MCF 10A (cell line): ENCODE data around the gene TBX6. TPM values are rescaled to one million over a fixed set of nuclear protein-coding genes. Genes with fewer than 3 reads are reported as not detected.

Experiments used
- BruUV-seq: library from RNA; stranded (reverse); fragments of 400-500 nt; replicated peaks from 2 replicates; lab custom pipeline; 2021; lab: Mats Ljungman, UMichigan
- CTCF ChIA-PET: fragments of 300-600 bp; sonication (Branson Sonifier 250); formaldehyde crosslinking; extraction: SDS; loops from one replicate; lab custom pipeline; 2021; ENCODE audit warnings: antibody characterized with exemption, inconsistent platforms; lab: Yijun Ruan, JAX
- POLR2A ChIA-PET: fragments of 300-600, 350-650 bp; sonication (Branson Sonifier 250); formaldehyde crosslinking; extraction: SDS; loops from one replicate; lab custom pipeline; 2020; ENCODE audit warnings: antibody characterized with exemption, inconsistent platforms; lab: Yijun Ruan, JAX
- DNase-seq: peaks from one replicate; pipeline ENCODE4 v3.0.0-alpha.2; 2018; ENCODE audit not compliant: unreplicated experiment
- H3K27ac Mint-ChIP-seq: one replicate; pipeline ENCODE4 v1.8.0; 2022; ENCODE audit warnings: mild to moderate bottlenecking, low read depth, mixed read lengths; ENCODE audit not compliant: unreplicated experiment
- H3K27me3 Mint-ChIP-seq: one replicate; pipeline ENCODE4 v1.8.0; 2022; ENCODE audit warnings: mixed read lengths; ENCODE audit not compliant: insufficient read depth, unreplicated experiment
- H3K36me3 Mint-ChIP-seq: one replicate; pipeline ENCODE4 v1.8.0; 2022; ENCODE audit warnings: mild to moderate bottlenecking, moderate library complexity, mixed read lengths; ENCODE audit not compliant: insufficient read depth, unreplicated experiment
- H3K4me1 Mint-ChIP-seq: one replicate; pipeline ENCODE4 v1.8.0; 2022; ENCODE audit warnings: mixed read lengths; ENCODE audit not compliant: insufficient read depth, unreplicated experiment
- H3K4me3 Mint-ChIP-seq: one replicate; pipeline ENCODE4 v1.8.0; 2022; ENCODE audit warnings: mild to moderate bottlenecking, moderate library complexity, mixed read lengths; ENCODE audit not compliant: unreplicated experiment
- H3K9me3 Mint-ChIP-seq: one replicate; pipeline ENCODE4 v1.8.0; 2022; ENCODE audit warnings: mixed read lengths; ENCODE audit not compliant: unreplicated experiment
- CTCF ChIP-seq: fragments of 200-600 bp; IDR thresholded peaks from one replicate; pipeline ENCODE4 v1.8.0; 2022; ENCODE audit warnings: antibody characterized with exemption, mild to moderate bottlenecking; ENCODE audit not compliant: unreplicated experiment
- intact Hi-C: fragments of 100-400 bp; cut with micrococcal nuclease; formaldehyde crosslinking; loops from 2 replicates; pipeline ENCODE4 v1.14.1; 2022
- total RNA-seq: library from RNA; stranded (reverse); gene quantifications from 2 replicates; pipeline ENCODE4 v1.2.3, GENCODE V29; 2022

The TBX6 gene
- total RNA-seq, 1 experiment from 2014 or later: 0.16 TPM

GRCh38 chr16:30088832-30089624, 2.7 kb downstream of the TBX6 start:
- POLR2A ChIA-PET: interaction anchor here (0.8 to 3.6 kb wide), 3 partner anchors 10 to 35 kb away, joined by 3 to 50 read pairs (median 4); partner anchors contain the start of gene PPP4C
- no peaks in the 10 kb centered on the region for H3K9me3 Mint-ChIP-seq
- intact Hi-C loops: no loop called here
- CTCF ChIA-PET: interaction anchor here (4.3 kb wide), 1 partner anchor 12 kb away, joined by 24 read pairs; no protein-coding TSS in a partner anchor
- H3K27ac Mint-ChIP-seq: no peak overlapping the region
- BruUV-seq: no TSS peak
- H3K36me3 Mint-ChIP-seq: peaks cover 15% of the 10 kb centered on the region
- peaks cover 25% of the 10 kb centered on the region for H3K4me1 Mint-ChIP-seq
- H3K27me3 Mint-ChIP-seq: no peaks in the 10 kb centered on the region
- no peak for DNase-seq
- TF ChIP-seq CTCF: no peak
- no peak overlapping the region for H3K4me3 Mint-ChIP-seq

DNA sequence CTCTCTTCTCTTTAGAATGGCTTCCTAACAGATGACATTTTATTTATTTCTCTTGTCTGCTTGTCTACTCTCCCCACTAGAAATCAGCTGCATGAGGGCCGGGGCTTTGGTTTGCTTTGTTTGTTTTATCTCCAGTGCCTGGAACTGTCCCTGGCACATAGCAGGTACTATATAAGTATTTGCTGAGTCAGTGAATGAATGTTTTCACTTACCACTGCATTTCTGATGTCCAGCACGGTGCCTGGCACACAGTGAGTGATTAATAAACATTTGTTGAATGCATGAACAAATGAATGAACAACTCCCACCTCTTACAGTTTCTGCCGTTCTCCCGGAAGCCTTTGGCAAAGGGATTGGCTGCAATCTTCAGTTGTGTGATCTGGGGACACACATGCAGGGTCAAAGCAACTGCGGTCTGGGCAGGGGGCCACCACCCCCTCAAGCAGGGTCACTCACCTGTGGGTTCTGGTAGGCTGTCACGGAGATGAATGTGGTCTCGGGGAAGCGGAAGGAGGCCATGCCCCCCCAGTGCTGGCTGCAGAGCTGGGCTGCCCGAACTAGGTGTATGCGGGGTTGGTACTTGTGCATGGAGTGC, 3.4 kb downstream of the TBX6 start:
- POLR2A ChIA-PET: interaction anchor here (0.9 to 1.6 kb wide), 2 partner anchors 10 to 13 kb away, joined by 3 to 4 read pairs; no protein-coding TSS in a partner anchor
- no peak overlapping the region for H3K4me3 Mint-ChIP-seq
- DNase-seq: no peak
- intact Hi-C loops: no loop called here
- CTCF ChIA-PET: no interaction called here
- peaks cover 25% of the 10 kb centered on the region for H3K4me1 Mint-ChIP-seq
- no TSS peak for BruUV-seq
- H3K36me3 Mint-ChIP-seq: peaks cover 14% of the 10 kb centered on the region
- TF ChIP-seq CTCF: no peak
- no peaks in the 10 kb centered on the region for H3K27me3 Mint-ChIP-seq
- no peak overlapping the region for H3K27ac Mint-ChIP-seq
- H3K9me3 Mint-ChIP-seq: no peaks in the 10 kb centered on the region

GRCh38 chr16:30087181-30087898, 4.4 kb downstream of the TBX6 start:
- no TSS peak for BruUV-seq
- H3K9me3 Mint-ChIP-seq: no peaks in the 10 kb centered on the region
- H3K4me3 Mint-ChIP-seq: no peak overlapping the region
- POLR2A ChIA-PET: interaction anchor here (0.9 to 1.6 kb wide), 2 partner anchors 9 to 12 kb away, joined by 3 to 4 read pairs; no protein-coding TSS in a partner anchor
- TF ChIP-seq CTCF: no peak
- H3K27me3 Mint-ChIP-seq: no peaks in the 10 kb centered on the region
- DNase-seq: no peak
- intact Hi-C loops: no loop called here
- peaks cover 24% of the 10 kb centered on the region for H3K36me3 Mint-ChIP-seq
- CTCF ChIA-PET: interaction anchor here (0.7 to 1.0 kb wide), 3 partner anchors 53 to 411 kb away, joined by 3 to 4 read pairs (median 3); no protein-coding TSS in a partner anchor
- no peak overlapping the region for H3K27ac Mint-ChIP-seq
- H3K4me1 Mint-ChIP-seq: peaks cover 19% of the 10 kb centered on the region
